GM12878 (cell line): ENCODE results near the gene LRRC59. TPM values are rescaled to one million over a fixed set of nuclear protein-coding genes. Genes with fewer than 3 reads are reported as not detected.

Experiments used
- ATAC-seq: fragments of 200-7000 bp; cut with Tn5 transposase; 3 replicates; pipeline ENCODE4 v1.9.1; 2020; ENCODE audit warnings: mild to moderate bottlenecking, moderate library complexity
- BruUV-seq: library from RNA; stranded (reverse); fragments of 400-500 nt; replicated peaks from 2 replicates; lab custom pipeline; 2021; lab: Mats Ljungman, UMichigan
- CTCF ChIA-PET: fragments of 300-600 bp; sonication (Branson Sonifier 250); formaldehyde crosslinking; extraction: SDS; loops from one replicate; lab custom pipeline; 2021; ENCODE audit warnings: inconsistent platforms; lab: Yijun Ruan, JAX
- POLR2A ChIA-PET: fragments of 350-600 bp; formaldehyde crosslinking; extraction: SDS; loops from one replicate; lab custom pipeline; 2021; ENCODE audit warnings: inconsistent platforms; lab: Charles Lee
- RAD21 ChIA-PET: fragments of 300-600 bp; sonication (Branson Sonifier 250); formaldehyde crosslinking; loops from one replicate; lab custom pipeline; 2023; ENCODE audit warnings: antibody characterized with exemption; ENCODE audit not compliant: unreplicated experiment; lab: Charles Lee
- SMC1A ChIA-PET: fragments of 300-600 bp; sonication (Branson Sonifier 250); formaldehyde crosslinking; loops from one replicate; lab custom pipeline; 2023; ENCODE audit not compliant: unreplicated experiment, uncharacterized antibody; lab: Charles Lee
- DNase-seq: peaks from one replicate; pipeline ENCODE4 v3.0.0-alpha.2; 2011; ENCODE audit warnings: low read depth, low spot score
- FAIRE-seq: peaks from 3 replicates; lab custom pipeline; 2011; peaks lifted over from hg19 to GRCh38; lab: Jason Lieb, UNC
- H2AFZ ChIP-seq: 2 replicates; pipeline ENCODE4 v1.6.0; 2011; ENCODE audit warnings: low read depth, low read length, control low read depth; ENCODE audit not compliant: control insufficient read depth
- H3K27ac ChIP-seq: 2 replicates; pipeline ENCODE4 v1.5.1; 2011; ENCODE audit warnings: control low read depth; ENCODE audit not compliant: control insufficient read depth, insufficient read depth
- H3K27me3 ChIP-seq, 2 experiments: replicated peaks in 1 of 2; 2 replicates each; pipeline versions ENCODE4 v1.6.0 to v1.6.1; 2011; ENCODE audit warnings: low read length in 1 of 2; ENCODE audit not compliant: control insufficient read depth in 2 of 2, insufficient read depth in 2 of 2
- H3K36me3 ChIP-seq, 2 experiments: 2 replicates each; pipeline ENCODE4 v1.5.1; 2011; ENCODE audit warnings: low read length in 1 of 2; ENCODE audit not compliant: control insufficient read depth in 2 of 2, insufficient read depth in 2 of 2
- H3K4me1 ChIP-seq: 2 replicates; pipeline ENCODE4 v1.6.1; 2011; ENCODE audit warnings: mild to moderate bottlenecking, low read length, moderate library complexity, mixed read lengths; ENCODE audit not compliant: control insufficient read depth, insufficient read depth
- H3K4me2 ChIP-seq: 2 replicates; pipeline ENCODE4 v1.6.0; 2011; ENCODE audit warnings: control low read depth; ENCODE audit not compliant: control insufficient read depth, insufficient read depth
- H3K4me3 ChIP-seq: fragments of 200-600 bp; sonication (generic); 2 replicates; pipeline ENCODE4 v1.5.1; 2016
- H3K79me2 ChIP-seq: 2 replicates; pipeline ENCODE4 v1.6.0; 2011; ENCODE audit warnings: low read length; ENCODE audit not compliant: control insufficient read depth, insufficient read depth
- H3K9ac ChIP-seq: 2 replicates; pipeline ENCODE4 v1.8.0; 2011; ENCODE audit warnings: low read length, control low read depth, mixed read lengths; ENCODE audit not compliant: control insufficient read depth, insufficient read depth
- H3K9me3 ChIP-seq: replicated peaks from 3 replicates; pipeline ENCODE4 v1.5.1; 2011; ENCODE audit warnings: mild to moderate bottlenecking, low read length; ENCODE audit not compliant: control insufficient read depth, insufficient read depth
- H4K20me1 ChIP-seq: 2 replicates; pipeline ENCODE4 v1.6.0; 2011; ENCODE audit not compliant: control insufficient read depth, insufficient read depth
- BHLHE40 ChIP-seq, 2 experiments: fragments of 450-650 bp in 1 of 2; IDR thresholded peaks; 2 replicates each; pipeline ENCODE4 v1.6.1; 2011 to 2017; ENCODE audit warnings: low read depth in 2 of 2, borderline replicate concordance in 1 of 2, improper control_type of control experiment in 1 of 2, low read length in 1 of 2, mild to moderate bottlenecking in 1 of 2
- JUND ChIP-seq: IDR thresholded peaks from 2 replicates; pipeline ENCODE4 v1.6.1; 2012; ENCODE audit warnings: low read depth, mild to moderate bottlenecking, low read length, improper control_type of control experiment, moderate library complexity
- POLR2AphosphoS5 ChIP-seq: IDR thresholded peaks from 2 replicates; pipeline ENCODE4 v1.6.1; 2011; ENCODE audit warnings: mild to moderate bottlenecking, low read length, inconsistent platforms
- RCOR1 ChIP-seq: conservative IDR thresholded peaks from 2 replicates; pipeline ENCODE4 v1.6.1; 2012; ENCODE audit warnings: low read depth, low read length, improper control_type of control experiment
- TARDBP ChIP-seq: IDR thresholded peaks from 2 replicates; pipeline ENCODE4 v1.6.1; 2016; ENCODE audit warnings: borderline replicate concordance
- YBX1 ChIP-seq: fragments of 450-650 bp; IDR thresholded peaks from 2 replicates; pipeline ENCODE4 v1.6.1; 2016; ENCODE audit warnings: antibody characterized with exemption
- WGBS: methylation state at CpG from one replicate; pipeline ENCODE4 v1.1.6; 2016; ENCODE audit warnings: low lambda C conversion rate; ENCODE audit not compliant: insufficient replicate concordance, insufficient coverage; ENCODE audit errors: missing lambda C conversion rate; 5-methylcytosine and 5-hydroxymethylcytosine counted together
- in situ Hi-C: fragments of 300-500 bp; cut with MboI; formaldehyde crosslinking; loops from 9 replicates; pipeline ENCODE4 v1.14.3; 2018; ENCODE audit warnings: mixed read lengths
- intact Hi-C: fragments of 100-400 bp; cut with micrococcal nuclease; formaldehyde crosslinking; loops from one replicate; pipeline ENCODE4 v1.14.2; 2022; ENCODE audit not compliant: unreplicated experiment
- polyA plus RNA-seq, 11 experiments: library from polyadenylated mRNA; depleted of rRNA in 4 of 11; unstranded in 6 of 11; stranded (reverse) in 5 of 11; fragments of >200 nt; fragmentation: Nextera tagmentation in 4 of 11; fragmentation: Illumina TruSeq in 1 of 11; extraction: Ambion mirVana in 4 of 11; extraction: Trizol in 1 of 11; gene quantifications; 1 replicate in 1 of 11; 2 replicates in 10 of 11; pipeline versions ENCODE4 v1.2.1 to v1.2.3, GENCODE V29; 2011 to 2016; ENCODE audit warnings: inconsistent platforms in 2 of 11, missing spikeins in 2 of 11, low read depth in 1 of 11
- total RNA-seq, 4 experiments: library from RNA; depleted of rRNA in 3 of 4; stranded (reverse); fragments of >200 nt in 3 of 4; fragmentation: Illumina TruSeq in 1 of 4; extraction: Trizol in 1 of 4; gene quantifications; 2 replicates each; pipeline versions ENCODE4 v1.2.1 to v1.2.3, GENCODE V29; 2013 to 2021
- TF ChIP-seq, protein P1 (sequence below): fragments of 450-650 bp; IDR thresholded peaks from 2 replicates; pipeline ENCODE4 v1.6.1; 2017; ENCODE audit warnings: mild to moderate bottlenecking, low read depth, inconsistent platforms; ENCODE audit not compliant: poor library complexity, severe bottlenecking
- TF ChIP-seq, protein P2 (sequence below): fragments of 450-650 bp; formaldehyde crosslinking; IDR thresholded peaks from 2 replicates; pipeline ENCODE4 v1.4.0; 2020; ENCODE audit warnings: mild to moderate bottlenecking, moderate library complexity
- TF ChIP-seq, protein P3 (sequence below): IDR thresholded peaks from 2 replicates; pipeline ENCODE4 v1.6.1; 2012; ENCODE audit warnings: low read depth, low read length, improper control_type of control experiment
- TF ChIP-seq, protein P4 (sequence below): fragments of 450-650 bp; IDR thresholded peaks from 2 replicates; pipeline ENCODE4 v1.6.1; 2017; ENCODE audit warnings: low read depth, mild to moderate bottlenecking, moderate library complexity

LRRC59 gene
- total and polyA plus RNA-seq, 10 of the 15 experiments (the other 5 are each of a cell fraction or from before 2014, with no cell fraction given) = 8.8 to 82.2 (median 63.0) TPM

DNA sequence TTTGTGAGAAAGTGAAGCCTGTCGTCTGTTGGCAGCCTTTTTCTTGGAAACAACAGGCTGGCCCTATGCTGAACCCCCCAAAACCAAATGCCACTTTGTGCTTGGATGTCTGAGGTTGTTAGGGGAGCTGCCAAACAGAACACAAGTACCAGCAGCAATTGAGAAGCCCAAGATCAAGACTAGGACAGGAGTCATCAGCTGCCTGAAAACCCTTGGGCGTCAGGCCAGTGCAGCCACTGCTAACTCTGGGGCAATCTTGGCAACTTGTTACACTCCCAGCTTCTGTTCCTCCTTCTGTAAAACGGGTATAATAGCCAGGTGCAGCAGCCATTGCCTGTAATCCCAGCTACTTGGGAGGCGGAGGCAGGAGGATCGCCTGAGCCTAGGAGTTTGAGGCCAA lies 9.3 kb upstream of the LRRC59 start:
- SMC1A ChIA-PET = interaction anchor here (1.0 kb wide), 1 partner anchor 9 kb away, joined by 4 read pairs; no protein-coding TSS in a partner anchor
- no peak for TF ChIP-seq POLR2AphosphoS5
- TF ChIP-seq, protein P1, sequence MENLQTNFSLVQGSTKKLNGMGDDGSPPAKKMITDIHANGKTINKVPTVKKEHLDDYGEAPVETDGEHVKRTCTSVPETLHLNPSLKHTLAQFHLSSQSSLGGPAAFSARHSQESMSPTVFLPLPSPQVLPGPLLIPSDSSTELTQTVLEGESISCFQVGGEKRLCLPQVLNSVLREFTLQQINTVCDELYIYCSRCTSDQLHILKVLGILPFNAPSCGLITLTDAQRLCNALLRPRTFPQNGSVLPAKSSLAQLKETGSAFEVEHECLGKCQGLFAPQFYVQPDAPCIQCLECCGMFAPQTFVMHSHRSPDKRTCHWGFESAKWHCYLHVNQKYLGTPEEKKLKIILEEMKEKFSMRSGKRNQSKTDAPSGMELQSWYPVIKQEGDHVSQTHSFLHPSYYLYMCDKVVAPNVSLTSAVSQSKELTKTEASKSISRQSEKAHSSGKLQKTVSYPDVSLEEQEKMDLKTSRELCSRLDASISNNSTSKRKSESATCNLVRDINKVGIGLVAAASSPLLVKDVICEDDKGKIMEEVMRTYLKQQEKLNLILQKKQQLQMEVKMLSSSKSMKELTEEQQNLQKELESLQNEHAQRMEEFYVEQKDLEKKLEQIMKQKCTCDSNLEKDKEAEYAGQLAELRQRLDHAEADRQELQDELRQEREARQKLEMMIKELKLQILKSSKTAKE = no peak
- TF ChIP-seq JUND = no peak
- no peak for TF ChIP-seq YBX1
- TF ChIP-seq, protein P2, sequence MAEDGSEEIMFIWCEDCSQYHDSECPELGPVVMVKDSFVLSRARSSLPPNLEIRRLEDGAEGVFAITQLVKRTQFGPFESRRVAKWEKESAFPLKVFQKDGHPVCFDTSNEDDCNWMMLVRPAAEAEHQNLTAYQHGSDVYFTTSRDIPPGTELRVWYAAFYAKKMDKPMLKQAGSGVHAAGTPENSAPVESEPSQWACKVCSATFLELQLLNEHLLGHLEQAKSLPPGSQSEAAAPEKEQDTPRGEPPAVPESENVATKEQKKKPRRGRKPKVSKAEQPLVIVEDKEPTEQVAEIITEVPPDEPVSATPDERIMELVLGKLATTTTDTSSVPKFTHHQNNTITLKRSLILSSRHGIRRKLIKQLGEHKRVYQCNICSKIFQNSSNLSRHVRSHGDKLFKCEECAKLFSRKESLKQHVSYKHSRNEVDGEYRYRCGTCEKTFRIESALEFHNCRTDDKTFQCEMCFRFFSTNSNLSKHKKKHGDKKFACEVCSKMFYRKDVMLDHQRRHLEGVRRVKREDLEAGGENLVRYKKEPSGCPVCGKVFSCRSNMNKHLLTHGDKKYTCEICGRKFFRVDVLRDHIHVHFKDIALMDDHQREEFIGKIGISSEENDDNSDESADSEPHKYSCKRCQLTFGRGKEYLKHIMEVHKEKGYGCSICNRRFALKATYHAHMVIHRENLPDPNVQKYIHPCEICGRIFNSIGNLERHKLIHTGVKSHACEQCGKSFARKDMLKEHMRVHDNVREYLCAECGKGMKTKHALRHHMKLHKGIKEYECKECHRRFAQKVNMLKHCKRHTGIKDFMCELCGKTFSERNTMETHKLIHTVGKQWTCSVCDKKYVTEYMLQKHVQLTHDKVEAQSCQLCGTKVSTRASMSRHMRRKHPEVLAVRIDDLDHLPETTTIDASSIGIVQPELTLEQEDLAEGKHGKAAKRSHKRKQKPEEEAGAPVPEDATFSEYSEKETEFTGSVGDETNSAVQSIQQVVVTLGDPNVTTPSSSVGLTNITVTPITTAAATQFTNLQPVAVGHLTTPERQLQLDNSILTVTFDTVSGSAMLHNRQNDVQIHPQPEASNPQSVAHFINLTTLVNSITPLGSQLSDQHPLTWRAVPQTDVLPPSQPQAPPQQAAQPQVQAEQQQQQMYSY (CRISPR knock-in tag) = no peak
- TF ChIP-seq, protein P3, sequence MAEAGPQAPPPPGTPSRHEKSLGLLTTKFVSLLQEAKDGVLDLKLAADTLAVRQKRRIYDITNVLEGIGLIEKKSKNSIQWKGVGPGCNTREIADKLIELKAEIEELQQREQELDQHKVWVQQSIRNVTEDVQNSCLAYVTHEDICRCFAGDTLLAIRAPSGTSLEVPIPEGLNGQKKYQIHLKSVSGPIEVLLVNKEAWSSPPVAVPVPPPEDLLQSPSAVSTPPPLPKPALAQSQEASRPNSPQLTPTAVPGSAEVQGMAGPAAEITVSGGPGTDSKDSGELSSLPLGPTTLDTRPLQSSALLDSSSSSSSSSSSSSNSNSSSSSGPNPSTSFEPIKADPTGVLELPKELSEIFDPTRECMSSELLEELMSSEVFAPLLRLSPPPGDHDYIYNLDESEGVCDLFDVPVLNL = no peak
- TF ChIP-seq TARDBP = no peak
- TF ChIP-seq RCOR1 = no peak
- no peak for TF ChIP-seq BHLHE40 (IDR thresholded peaks at IDR 0.05; ENCODE audit: borderline replicate concordance in 1 of 2, low read depth in 2 of 2, low read length in 1 of 2)
- TF ChIP-seq, protein P4, sequence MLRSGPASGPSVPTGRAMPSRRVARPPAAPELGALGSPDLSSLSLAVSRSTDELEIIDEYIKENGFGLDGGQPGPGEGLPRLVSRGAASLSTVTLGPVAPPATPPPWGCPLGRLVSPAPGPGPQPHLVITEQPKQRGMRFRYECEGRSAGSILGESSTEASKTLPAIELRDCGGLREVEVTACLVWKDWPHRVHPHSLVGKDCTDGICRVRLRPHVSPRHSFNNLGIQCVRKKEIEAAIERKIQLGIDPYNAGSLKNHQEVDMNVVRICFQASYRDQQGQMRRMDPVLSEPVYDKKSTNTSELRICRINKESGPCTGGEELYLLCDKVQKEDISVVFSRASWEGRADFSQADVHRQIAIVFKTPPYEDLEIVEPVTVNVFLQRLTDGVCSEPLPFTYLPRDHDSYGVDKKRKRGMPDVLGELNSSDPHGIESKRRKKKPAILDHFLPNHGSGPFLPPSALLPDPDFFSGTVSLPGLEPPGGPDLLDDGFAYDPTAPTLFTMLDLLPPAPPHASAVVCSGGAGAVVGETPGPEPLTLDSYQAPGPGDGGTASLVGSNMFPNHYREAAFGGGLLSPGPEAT = no peak
- H3K9me3 ChIP-seq = no peaks in the 10 kb centered on the region
- H2AFZ ChIP-seq = no peak overlapping the region
- CTCF ChIA-PET = interaction anchor here (0.6 to 5.5 kb wide), 3 partner anchors 9 to 220 kb away, joined by 3 to 43 read pairs (median 6); partner anchors contain the start of gene LRRC59
- ATAC-seq (no peak), FAIRE-seq (no peak), DNase-seq (no peak)
- no peak overlapping the region for H3K4me2 ChIP-seq
- RAD21 ChIA-PET = no interaction called here
- H3K27me3 ChIP-seq = no peaks in the 10 kb centered on the region
- POLR2A ChIA-PET = interaction anchor here (0.6 to 1.0 kb wide), 2 partner anchors 8 to 655 kb away, joined by 3 to 5 read pairs; no protein-coding TSS in a partner anchor
- no peak overlapping the region for H3K9ac ChIP-seq
- in situ Hi-C loops (no loop called here), intact Hi-C loops (no loop called here)
- no peaks in the 10 kb centered on the region for H3K36me3 ChIP-seq
- BruUV-seq = no TSS peak
- H4K20me1 ChIP-seq = no peaks in the 10 kb centered on the region
- no peak overlapping the region for H3K4me3 ChIP-seq
- no peaks in the 10 kb centered on the region for H3K4me1 ChIP-seq
- WGBS = 36% methylated on average over 5 of the region's 5 CpGs
- H3K79me2 ChIP-seq = no peaks in the 10 kb centered on the region
- no peak overlapping the region for H3K27ac ChIP-seq
